Naive thymus-derived CD4-positive, alpha-beta T cell (primary cell): ENCODE results near the gene KIFBP. TPM values are rescaled to one million over a fixed set of nuclear protein-coding genes. Genes with fewer than 3 reads are reported as not detected.
A peak's percentile ranks its signal among the peaks of the same experiment; 100 is the strongest.

ENCODE experiments used
- ATAC-seq: fragments of 150-1000 bp; cut with Tn5 transposase; 2 replicates; pipeline ENCODE4 v1.10.0; 2021; ENCODE audit warnings: mild to moderate bottlenecking, moderate library complexity
- CTCF ChIA-PET: fragments of 350-600 bp; sonication (Branson Sonifier 250); formaldehyde crosslinking; loops from one replicate; lab custom pipeline; 2021; ENCODE audit warnings: antibody characterized with exemption; lab: Charles Lee
- POLR2A ChIA-PET: fragments of 350-600 bp; sonication (Branson Sonifier 250); formaldehyde crosslinking; loops from one replicate; lab custom pipeline; 2021; ENCODE audit warnings: antibody characterized with exemption, inconsistent platforms; lab: Charles Lee
- DNase-seq, 9 donors: peaks; one replicate each; pipeline versions ENCODE4 v3.0.0 to v3.0.0-alpha.2; 2020 to 2022; ENCODE audit warnings: mixed read lengths in 1 of 9
- H3K27ac ChIP-seq: one replicate; pipeline ENCODE4 v1.7.0; 2013; ENCODE audit warnings: mild to moderate bottlenecking, low read depth, low read length, moderate library complexity
- H3K27me3 ChIP-seq, 2 donors: one replicate each; pipeline ENCODE4 v1.7.0; 2013; ENCODE audit warnings: low read length in 2 of 2, mild to moderate bottlenecking in 2 of 2, moderate library complexity in 2 of 2; ENCODE audit not compliant: control insufficient read depth in 2 of 2, insufficient read depth in 2 of 2
- H3K36me3 ChIP-seq, 3 experiments: 1 replicate in 2 of 3; 2 replicates in 1 of 3; pipeline ENCODE4 v1.7.0; 2013; ENCODE audit warnings: low read length in 3 of 3, mild to moderate bottlenecking in 3 of 3, moderate library complexity in 1 of 3; ENCODE audit not compliant: insufficient read depth in 3 of 3, control insufficient read depth in 2 of 3
- H3K4me1 ChIP-seq, 2 donors: one replicate each; pipeline ENCODE4 v1.7.0; 2013; ENCODE audit warnings: low read length in 2 of 2, mild to moderate bottlenecking in 2 of 2, moderate library complexity in 1 of 2; ENCODE audit not compliant: control insufficient read depth in 2 of 2, insufficient read depth in 2 of 2
- H3K4me3 ChIP-seq: 2 replicates; pipeline ENCODE4 v1.7.0; 2013; ENCODE audit warnings: mild to moderate bottlenecking, low read length
- H3K9me3 ChIP-seq, 3 experiments: 1 replicate in 2 of 3; 2 replicates in 1 of 3; pipeline ENCODE4 v1.7.0; 2013; ENCODE audit warnings: low read length in 3 of 3; ENCODE audit not compliant: control insufficient read depth in 2 of 3
- H3K27ac Mint-ChIP-seq, 9 donors: one replicate each; pipeline ENCODE4 v1.8.0; 2020 to 2022; ENCODE audit warnings: mixed read lengths in 9 of 9, mild to moderate bottlenecking in 8 of 9, moderate library complexity in 5 of 9, inconsistent platforms in 2 of 9
- H3K27me3 Mint-ChIP-seq, 5 donors: one replicate each; pipeline ENCODE4 v1.8.0; 2021 to 2022; ENCODE audit warnings: mixed read lengths in 5 of 5, mild to moderate bottlenecking in 1 of 5
- H3K36me3 Mint-ChIP-seq, 5 donors: one replicate each; pipeline ENCODE4 v1.8.0; 2020 to 2022; ENCODE audit warnings: mixed read lengths in 5 of 5, mild to moderate bottlenecking in 3 of 5, inconsistent platforms in 1 of 5
- H3K4me1 Mint-ChIP-seq, 7 donors: one replicate each; pipeline ENCODE4 v1.8.0; 2020 to 2022; ENCODE audit warnings: mixed read lengths in 7 of 7, mild to moderate bottlenecking in 3 of 7, inconsistent platforms in 1 of 7
- H3K4me3 Mint-ChIP-seq, 10 donors: one replicate each; pipeline ENCODE4 v1.8.0; 2020 to 2022; ENCODE audit warnings: mild to moderate bottlenecking in 10 of 10, mixed read lengths in 10 of 10, moderate library complexity in 6 of 10, inconsistent platforms in 2 of 10
- H3K9me3 Mint-ChIP-seq, 11 donors: one replicate each; pipeline ENCODE4 v1.8.0; 2020 to 2022; ENCODE audit warnings: mixed read lengths in 11 of 11, mild to moderate bottlenecking in 4 of 11, inconsistent platforms in 1 of 11, moderate library complexity in 1 of 11
- intact Hi-C, 2 donors: fragments of 100-400 bp; cut with micrococcal nuclease; formaldehyde crosslinking; loops; one replicate each; pipeline ENCODE4 v1.15.1; 2023
- polyA plus RNA-seq, 2 donors: library from polyadenylated mRNA; unstranded; fragments of 300-500 nt; fragmentation: Illumina TruSeq; gene quantifications; one replicate each; pipeline ENCODE4 v1.2.3, GENCODE V29; 2021
- total RNA-seq, 6 experiments: library from RNA in 5 of 6; stranded (reverse) in 5 of 6; gene quantifications; 1 replicate in 5 of 6; 2 replicates in 1 of 6; pipeline ENCODE4 v1.2.3 and lab custom pipeline; 2021 to 2026

KIFBP gene
- total and polyA plus RNA-seq, 7 experiments from 2014 or later = 4.5 to 18.1 (median 6.9) TPM

GRCh38 chr10:69042838-69043237 is 54.2 kb downstream of the KIFBP start:
- Histone ChIP-seq H3K27ac (no peak overlapping the region), H3K36me3 (no peaks in the 10 kb centered on the region), H3K4me1 (peaks cover 23 to 38% of the 10 kb centered on the region in 2 donors), H3K27me3 (no peaks in the 10 kb centered on the region), H3K4me3 (no peak overlapping the region), H3K9me3 (no peaks in the 10 kb centered on the region)
- Mint-ChIP-seq H3K4me1 (peaks cover 11 to 35% (median 26%) of the 10 kb centered on the region in 7 donors), H3K4me3 (no peak overlapping the region), H3K27me3 (no peaks in the 10 kb centered on the region), H3K9me3 (peaks cover 0 to 2% (median 0%) of the 10 kb centered on the region in 11 donors), H3K27ac (no peak overlapping the region), H3K36me3 (peaks cover 0 to 4% (median 0%) of the 10 kb centered on the region in 5 donors)
- POLR2A ChIA-PET = no interaction called here
- intact Hi-C loops = no loop called here
- CTCF ChIA-PET = no interaction called here
- no peak for DNase-seq
- ATAC-seq = no peak

- POLR2A ChIA-PET = interaction anchor here (0.9 to 1.4 kb wide), 2 partner anchors 46 to 48 kb away, joined by 4 to 6 read pairs; no protein-coding TSS in a partner anchor
- peak overlapping the region; percentile 20 for H3K4me3 ChIP-seq
These were observed 55.4 kb downstream of the KIFBP start for GRCh38 chr10:69043931-69044531.

GRCh38 chr10:69044546-69044945 is 55.9 kb downstream of the KIFBP start:
- H3K36me3 Mint-ChIP-seq = peaks cover 0 to 4% (median 0%) of the 10 kb centered on the region in 5 donors
- H3K36me3 ChIP-seq = no peaks in the 10 kb centered on the region
- H3K27ac ChIP-seq = peak overlapping the region; percentile 50
- H3K27me3 ChIP-seq = no peaks in the 10 kb centered on the region
- ATAC-seq (peak; percentile 12), DNase-seq (peak in 1 of 9 donors; percentile 2)
- no peak overlapping the region for H3K4me3 ChIP-seq
- no peaks in the 10 kb centered on the region for H3K9me3 ChIP-seq
- ChIA-PET CTCF (interaction anchor here (1.3 to 1.6 kb wide), 2 partner anchors 39 to 43 kb away, joined by 5 to 9 read pairs; partner anchors contain the start of gene SRGN), POLR2A (interaction anchor here (0.8 to 1.4 kb wide), 3 partner anchors 45 to 48 kb away, joined by 4 to 6 read pairs (median 5); no protein-coding TSS in a partner anchor)
- intact Hi-C loops = loop anchor here in 1 of 2 donors (2.0 kb wide), 1 partner anchor 16 kb away; no protein-coding TSS in a partner anchor
- peaks cover 11 to 42% (median 29%) of the 10 kb centered on the region in 7 donors for H3K4me1 Mint-ChIP-seq
- H3K27ac Mint-ChIP-seq = peak overlapping the region; percentile 86 to 99 (median 91)
- H3K27me3 Mint-ChIP-seq = no peaks in the 10 kb centered on the region
- H3K4me1 ChIP-seq = peaks cover 23 to 38% of the 10 kb centered on the region in 2 donors
- H3K9me3 Mint-ChIP-seq = peaks cover 0 to 2% (median 0%) of the 10 kb centered on the region in 11 donors
- H3K4me3 Mint-ChIP-seq = peak overlapping the region in 9 of 10 donors; percentile 26 to 71 (median 50)

More at GRCh38 chr10:69043931-69044531, 55.4 kb downstream of the KIFBP start:
- DNase-seq = peak in 1 of 9 donors; percentile 11
- peaks cover 23 to 38% of the 10 kb centered on the region in 2 donors for H3K4me1 ChIP-seq
- Mint-ChIP-seq H3K36me3 (peaks cover 0 to 4% (median 0%) of the 10 kb centered on the region in 5 donors), H3K4me1 (peaks cover 11 to 41% (median 28%) of the 10 kb centered on the region in 7 donors), H3K9me3 (peaks cover 0 to 2% (median 0%) of the 10 kb centered on the region in 11 donors), H3K4me3 (peak overlapping the region in 9 of 10 donors; percentile 26 to 71 (median 50)), H3K27ac (peak overlapping the region; percentile 86 to 99 (median 91)), H3K27me3 (no peaks in the 10 kb centered on the region)
- ATAC-seq = no peak
- intact Hi-C loops = loop anchor here in 1 of 2 donors (2.0 kb wide), 1 partner anchor 17 kb away; no protein-coding TSS in a partner anchor
- no peaks in the 10 kb centered on the region for H3K27me3 ChIP-seq
- H3K27ac ChIP-seq = peak overlapping the region; percentile 50
- CTCF ChIA-PET = interaction anchor here (0.7 to 1.6 kb wide), 3 partner anchors 38 to 950 kb away, joined by 3 to 9 read pairs (median 5); partner anchors contain the start of gene SRGN
- no peaks in the 10 kb centered on the region for H3K36me3 ChIP-seq
- no peaks in the 10 kb centered on the region for H3K9me3 ChIP-seq

GRCh38 chr10:69045441-69046300 is 57.1 kb downstream of the KIFBP start:
- peaks cover 11 to 44% (median 30%) of the 10 kb centered on the region in 7 donors for H3K4me1 Mint-ChIP-seq
- peak; percentile 83 for ATAC-seq
- POLR2A ChIA-PET = interaction anchor here (0.5 to 1.6 kb wide), 5 partner anchors 17 to 182 kb away, joined by 3 to 5 read pairs (median 4); partner anchors contain the start of gene SRGN

GRCh38 chr10:69047111-69047832 is 58.7 kb downstream of the KIFBP start:
- ChIA-PET CTCF (no interaction called here), POLR2A (no interaction called here)
- H3K4me3 Mint-ChIP-seq = no peak overlapping the region
- no peak for ATAC-seq
- peaks cover 0 to 4% (median 0%) of the 10 kb centered on the region in 5 donors for H3K36me3 Mint-ChIP-seq
- no peaks in the 10 kb centered on the region for H3K9me3 Mint-ChIP-seq
- intact Hi-C loops = loop anchor here in 1 of 2 donors (5.0 kb wide), 1 partner anchor 40 kb away; no protein-coding TSS in a partner anchor
- no peak for DNase-seq
- Histone ChIP-seq H3K27ac (no peak overlapping the region), H3K36me3 (no peaks in the 10 kb centered on the region), H3K4me1 (peaks cover 23 to 38% of the 10 kb centered on the region in 2 donors), H3K4me3 (no peak overlapping the region), H3K9me3 (no peaks in the 10 kb centered on the region), H3K27me3 (no peaks in the 10 kb centered on the region)
- peaks cover 11 to 54% (median 30%) of the 10 kb centered on the region in 7 donors for H3K4me1 Mint-ChIP-seq
- H3K27me3 Mint-ChIP-seq = no peaks in the 10 kb centered on the region
- peak overlapping the region in 3 of 9 donors; percentile 8 to 99 (median 46) for H3K27ac Mint-ChIP-seq

More at GRCh38 chr10:69045441-69046300, 57.1 kb downstream of the KIFBP start:
- Histone ChIP-seq H3K27me3 (no peaks in the 10 kb centered on the region), H3K36me3 (no peaks in the 10 kb centered on the region), H3K4me3 (no peak overlapping the region), H3K4me1 (peaks cover 23 to 38% of the 10 kb centered on the region in 2 donors), H3K9me3 (no peaks in the 10 kb centered on the region), H3K27ac (peak overlapping the region; percentile 61)
- CTCF ChIA-PET = interaction anchor here (0.6 to 1.3 kb wide), 5 partner anchors 15 to 91 kb away, joined by 3 to 9 read pairs (median 3); no protein-coding TSS in a partner anchor
- peak overlapping the region in 9 of 10 donors; percentile 50 to 80 (median 67) for H3K4me3 Mint-ChIP-seq
- H3K36me3 Mint-ChIP-seq = peaks cover 0 to 4% (median 0%) of the 10 kb centered on the region in 5 donors
- DNase-seq = peak in 7 of 9 donors; percentile 22 to 65 (median 44)
- intact Hi-C loops = loop anchor here (1.0 to 5.0 kb wide), 8 partner anchors 10 to 48 kb away; no protein-coding TSS in a partner anchor
- no peaks in the 10 kb centered on the region for H3K9me3 Mint-ChIP-seq
- no peaks in the 10 kb centered on the region for H3K27me3 Mint-ChIP-seq
- H3K27ac Mint-ChIP-seq = peak overlapping the region; percentile 86 to 99 (median 91)
